ENCODE measurements around the gene PRR7.

The PRR7 gene

GRCh38 chr5:177472460-177473442 lies 26.1 kb downstream of the PRR7 start (continued):
- TF ChIP-seq ZNF394 (tag by site-specific recombination; IDR thresholded peaks at IDR 0.05; ENCODE audit: borderline replicate concordance) (no peak), ZNF146 (tag by site-specific recombination; IDR thresholded peaks at IDR 0.05) (no peak), SETDB1 (IDR thresholded peaks at IDR 0.05; ENCODE audit: insufficient read length, low read length) (no peak), INSM2 (tag by site-specific recombination; IDR thresholded peaks at IDR 0.05) (peak; percentile 39; the same call in 1 of the 2 replicates), ZSCAN23 (tag by site-specific recombination; IDR thresholded peaks at IDR 0.05) (no peak), ZNF350 (tag by site-specific recombination; IDR thresholded peaks at IDR 0.05) (no peak), HOXD13 (CRISPR knock-in tag; IDR thresholded peaks at IDR 0.05; ENCODE audit: borderline replicate concordance) (no peak), ZNF510 (tag by site-specific recombination; IDR thresholded peaks at IDR 0.05; ENCODE audit: insufficient replicate concordance) (no peak), EGR2 (tag by site-specific recombination; IDR thresholded peaks at IDR 0.05; ENCODE audit: low read depth) (peak; percentile 60), ZNF610 (tag by site-specific recombination; IDR thresholded peaks at IDR 0.05; ENCODE audit: borderline replicate concordance) (no peak), ZNF169 (tag by site-specific recombination; IDR thresholded peaks at IDR 0.05) (no peak)

- peak within 1 kb of the TSS; percentile 85 for H3K4me3 ChIP-seq (ENCODE audit: low read depth, low read length)
- H3K9me3 ChIP-seq (ENCODE audit: control insufficient read depth, insufficient read depth, low read depth, low read length), result no peaks in the 10 kb centered on the region
- peak within 1 kb of the TSS; percentile 82; the same call in 1 of the 2 replicates for H3K27ac ChIP-seq (ENCODE audit: extremely low read depth, low read depth, low read length)
- POLR2A ChIA-PET, result interaction anchor here (0.7 to 7.3 kb wide), 9 partner anchors 10 to 95 kb away, joined by 3 to 102 read pairs (median 5); partner anchors contain the start of genes DDX41, GRK6 and PDLIM7
- CTCF ChIA-PET, result interaction anchor here (0.6 to 3.1 kb wide), 4 partner anchors 18 to 101 kb away, joined by 3 to 12 read pairs (median 5); no protein-coding TSS in a partner anchor
- peaks cover 4% of the 10 kb centered on the region for H3K4me1 ChIP-seq (ENCODE audit: control insufficient read depth, insufficient read depth, low read length)
- peaks cover 0 to 28% of the 10 kb centered on the region in 2 experiments; a peak in 1 of 3 replicates for H3K36me3 ChIP-seq (ENCODE audit: control insufficient read depth in 2 of 2, insufficient read depth in 1 of 2, low read length in 2 of 2)
- no peak for TF ChIP-seq ZNF513 (tag by site-specific recombination; IDR thresholded peaks at IDR 0.05)
- TF ChIP-seq ZNF529 (tag by site-specific recombination; IDR thresholded peaks at IDR 0.05; ENCODE audit: insufficient replicate concordance), result no peak
- TF ChIP-seq ZNF398 (tag by site-specific recombination; IDR thresholded peaks at IDR 0.05), result peak; percentile 43
- TF ChIP-seq PRDM2 (tag by site-specific recombination; IDR thresholded peaks at IDR 0.05; ENCODE audit: borderline replicate concordance), result no peak
- no peak for TF ChIP-seq ZSCAN30 (tag by site-specific recombination; IDR thresholded peaks at IDR 0.05)
- TF ChIP-seq WT1 (tag by site-specific recombination; IDR thresholded peaks at IDR 0.05), result 0 out of 2 replicates have a peak, but pooled peaks have one; percentile 14
- TF ChIP-seq, protein P1, sequence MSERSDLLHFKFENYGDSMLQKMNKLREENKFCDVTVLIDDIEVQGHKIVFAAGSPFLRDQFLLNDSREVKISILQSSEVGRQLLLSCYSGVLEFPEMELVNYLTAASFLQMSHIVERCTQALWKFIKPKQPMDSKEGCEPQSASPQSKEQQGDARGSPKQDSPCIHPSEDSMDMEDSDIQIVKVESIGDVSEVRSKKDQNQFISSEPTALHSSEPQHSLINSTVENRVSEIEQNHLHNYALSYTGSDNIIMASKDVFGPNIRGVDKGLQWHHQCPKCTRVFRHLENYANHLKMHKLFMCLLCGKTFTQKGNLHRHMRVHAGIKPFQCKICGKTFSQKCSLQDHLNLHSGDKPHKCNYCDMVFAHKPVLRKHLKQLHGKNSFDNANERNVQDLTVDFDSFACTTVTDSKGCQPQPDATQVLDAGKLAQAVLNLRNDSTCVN (tag by site-specific recombination; optimal IDR thresholded peaks at IDR 0.05), result peak; percentile 33
- no peak for TF ChIP-seq ZNF239 (tag by site-specific recombination; IDR thresholded peaks at IDR 0.05)
- TF ChIP-seq KLF17 (tag by site-specific recombination; IDR thresholded peaks at IDR 0.05), result no peak
Measured at GRCh38 chr5:177473443-177474001, 26.9 kb downstream of the PRR7 start, which contains the start of gene DBN1. Gene DBN1, minus strand, starts transcription at chr5:177473634. Its CDS starts 113 bp downstream, at chr5:177473521.
